Upper lobe of right lung (tissue), 1 donor: ENCODE results near the gene NKD2. TPM values are rescaled to one million over a fixed set of nuclear protein-coding genes. Genes with fewer than 3 reads are reported as not detected.

Experiments
- ATAC-seq: fragments of 200-7000 bp; cut with Tn5 transposase; one replicate; pipeline ENCODE4 v1.9.1; 2020; ENCODE audit warnings: mild to moderate bottlenecking, moderate library complexity
- DNase-seq: peaks from one replicate; pipeline ENCODE4 v3.0.0-alpha.2; 2020
- H3K27ac ChIP-seq: fragments of 200-600 bp; one replicate; pipeline ENCODE4 v1.8.0; 2022
- H3K27me3 ChIP-seq: fragments of 200-600 bp; one replicate; pipeline ENCODE4 v1.8.0; 2022; ENCODE audit warnings: mild to moderate bottlenecking
- H3K36me3 ChIP-seq: fragments of 200-600 bp; one replicate; pipeline ENCODE4 v1.8.0; 2022
- H3K4me1 ChIP-seq: fragments of 200-600 bp; one replicate; pipeline ENCODE4 v1.8.0; 2022
- H3K4me3 ChIP-seq: fragments of 200-600 bp; one replicate; pipeline ENCODE4 v1.8.0; 2022; ENCODE audit warnings: mild to moderate bottlenecking
- H3K9me3 ChIP-seq: fragments of 200-600 bp; one replicate; pipeline ENCODE4 v1.8.0; 2022
- CTCF ChIP-seq: fragments of 200-600 bp; IDR thresholded peaks from one replicate; pipeline ENCODE4 v1.8.0; 2022; ENCODE audit warnings: antibody characterized with exemption
- intact Hi-C: fragments of 100-400 bp; cut with DNase I; formaldehyde crosslinking; loops from one replicate; pipeline ENCODE4 v1.11.0; 2022
- total RNA-seq: library from RNA; stranded (reverse); fragmentation: NEBNext Ultra II Directional; extraction: Animal tissue kit (Norgen Biotek cat#: 25700); gene quantifications from one replicate; pipeline ENCODE4 v1.2.1, GENCODE V29; 2021
- donor health status: DM: no; HTN: yes; CAD: no; lungs with severe emphysema.

NKD2 gene
- total RNA-seq, 1 donor from 2014 or later, result 64.4 TPM

GRCh38 chr5:962386-962785 lies 46.2 kb upstream of the NKD2 start:
- DNase-seq (no peak), ATAC-seq (no peak)
- intact Hi-C loops, result no loop called here
- H3K9me3 ChIP-seq, result no peaks in the 10 kb centered on the region
- H3K4me3 ChIP-seq, result no peak overlapping the region
- H3K36me3 ChIP-seq, result no peaks in the 10 kb centered on the region
- peaks cover 13% of the 10 kb centered on the region for H3K27me3 ChIP-seq
- H3K27ac ChIP-seq, result peak overlapping the region; percentile 80
- H3K4me1 ChIP-seq, result peaks cover 11% of the 10 kb centered on the region
- TF ChIP-seq CTCF, result no peak

GRCh38 chr5:962801-963200 lies 45.8 kb upstream of the NKD2 start:
- Histone ChIP-seq H3K27ac (peak overlapping the region; percentile 80), H3K36me3 (no peaks in the 10 kb centered on the region), H3K4me1 (peaks cover 7% of the 10 kb centered on the region), H3K27me3 (peaks cover 17% of the 10 kb centered on the region), H3K9me3 (no peaks in the 10 kb centered on the region), H3K4me3 (no peak overlapping the region)
- ATAC-seq, result no peak
- intact Hi-C loops, result no loop called here
- DNase-seq, result no peak
- no peak for TF ChIP-seq CTCF

GRCh38 chr5:963310-963672 lies 45.3 kb upstream of the NKD2 start:
- no peak for TF ChIP-seq CTCF
- DNase-seq, result no peak
- intact Hi-C loops, result no loop called here
- H3K4me1 ChIP-seq, result peaks cover 7% of the 10 kb centered on the region
- ATAC-seq, result no peak
- no peak overlapping the region for H3K4me3 ChIP-seq
- peaks cover 22% of the 10 kb centered on the region for H3K27me3 ChIP-seq
- H3K9me3 ChIP-seq, result no peaks in the 10 kb centered on the region
- H3K27ac ChIP-seq, result peak overlapping the region; percentile 80
- no peaks in the 10 kb centered on the region for H3K36me3 ChIP-seq

GRCh38 chr5:963673-964531 lies 44.7 kb upstream of the NKD2 start:
- Histone ChIP-seq H3K9me3 (no peaks in the 10 kb centered on the region), H3K4me1 (peaks cover 7% of the 10 kb centered on the region), H3K36me3 (no peaks in the 10 kb centered on the region), H3K4me3 (peak overlapping the region; percentile 26), H3K27ac (peak overlapping the region; percentile 80), H3K27me3 (peaks cover 23% of the 10 kb centered on the region)
- DNase-seq (no peak), ATAC-seq (peak; percentile 44)
- intact Hi-C loops, result no loop called here
- TF ChIP-seq CTCF, result no peak

- peak overlapping the region; percentile 63 for H3K27ac ChIP-seq
- no peaks in the 10 kb centered on the region for H3K9me3 ChIP-seq
- DNase-seq (no peak), ATAC-seq (no peak)
- TF ChIP-seq CTCF, result no peak
- peaks cover 7% of the 10 kb centered on the region for H3K4me1 ChIP-seq
- intact Hi-C loops, result no loop called here
- H3K4me3 ChIP-seq, result peak overlapping the region; percentile 26
- no peaks in the 10 kb centered on the region for H3K36me3 ChIP-seq
- peaks cover 31% of the 10 kb centered on the region for H3K27me3 ChIP-seq
Observed at GRCh38 chr5:964821-965220, 43.8 kb upstream of the NKD2 start.
